ENCODE measurements around the gene IQSEC1.

The IQSEC1 gene

GRCh38 chr3:12898965-12899755 is 174.1 kb downstream of the IQSEC1 start:
- in situ Hi-C loops (cut with MboI; ENCODE audit: low sequenced_read_pairs) = no loop called here

DNA sequence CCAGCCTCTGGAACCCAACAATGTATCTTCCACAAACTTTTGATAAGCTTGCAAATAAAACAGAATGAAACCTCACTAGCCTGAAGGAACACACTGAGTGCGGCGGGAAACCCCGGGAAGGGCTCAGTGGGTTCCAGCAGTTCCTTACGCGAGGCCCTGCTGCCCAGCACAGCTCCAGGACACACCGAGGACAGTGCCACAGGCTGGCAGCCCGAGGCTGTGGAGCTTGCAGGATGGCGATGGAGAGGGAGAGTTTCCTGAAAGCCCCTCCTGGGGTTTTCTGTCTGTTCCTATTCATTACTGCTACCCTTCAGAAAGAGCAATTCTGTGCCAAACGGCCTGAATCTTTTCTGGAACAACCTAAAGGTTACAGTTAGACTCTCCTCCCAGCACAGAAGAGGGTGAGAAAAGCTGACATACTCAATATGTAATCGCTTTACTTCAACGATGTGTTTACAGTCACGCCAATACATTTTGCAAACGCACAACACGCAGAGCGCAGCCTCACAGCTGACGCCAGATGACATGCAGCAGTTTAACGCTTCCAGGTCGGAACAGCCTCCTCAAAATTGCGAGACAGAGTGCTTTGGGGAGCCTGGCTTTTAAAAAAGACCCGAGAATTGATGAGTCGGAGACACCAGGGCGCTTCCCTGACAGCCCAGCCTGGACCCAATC is 174.8 kb downstream of the IQSEC1 start:
- in situ Hi-C loops (cut with MboI; ENCODE audit: low sequenced_read_pairs) = no loop called here

DNA sequence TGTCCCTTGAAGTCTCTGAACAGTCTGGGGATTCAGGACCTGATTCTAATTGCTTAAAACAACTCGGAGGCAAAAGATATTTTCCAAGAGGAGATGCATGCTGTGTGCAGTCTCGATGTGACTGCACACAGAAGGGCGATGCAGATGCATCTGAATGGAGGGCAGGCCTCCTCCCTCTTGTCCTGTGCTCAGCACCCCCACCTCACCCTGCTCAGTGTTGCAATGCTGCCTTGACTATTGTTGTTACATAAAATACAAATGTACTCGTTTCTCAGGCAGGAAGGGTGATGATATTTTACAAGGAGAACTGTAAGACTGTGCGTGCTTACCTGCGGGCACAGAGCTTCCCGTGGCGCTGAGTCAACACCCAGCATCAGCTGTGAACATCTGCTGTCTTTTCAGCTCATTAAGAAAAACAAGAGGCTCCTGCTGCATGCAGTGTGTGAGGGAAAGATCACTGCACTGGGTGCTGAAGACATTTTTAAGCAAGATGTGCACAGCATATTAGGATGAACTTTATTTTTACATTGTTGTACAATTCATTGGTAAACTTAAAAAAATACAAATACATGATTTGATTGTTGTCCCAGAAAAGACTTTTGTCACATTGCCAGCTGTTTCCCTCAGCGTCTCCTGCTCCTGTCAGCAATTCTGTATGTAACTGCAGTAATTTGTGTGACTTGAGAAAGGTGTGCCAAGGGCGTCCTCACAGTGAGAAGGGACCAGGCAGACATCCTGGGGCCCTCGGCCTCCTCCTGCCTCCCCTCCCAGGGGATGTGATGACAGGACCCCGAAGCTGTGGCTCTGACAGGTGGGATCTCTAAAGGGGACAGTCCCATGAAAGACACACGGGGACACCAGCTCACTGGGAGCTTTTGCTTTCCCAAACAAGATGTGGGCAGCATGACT is 175.6 kb downstream of the IQSEC1 start:
- in situ Hi-C loops (cut with MboI; ENCODE audit: low sequenced_read_pairs) = no loop called here

- in situ Hi-C loops (cut with MboI; ENCODE audit: low sequenced_read_pairs) = no loop called here
Observed at GRCh38 chr3:12896063-12896985, 176.9 kb downstream of the IQSEC1 start.

- in situ Hi-C loops (cut with MboI; ENCODE audit: low sequenced_read_pairs) = no loop called here
Observed at GRCh38 chr3:12895391-12896062, 177.7 kb downstream of the IQSEC1 start.

- in situ Hi-C loops (cut with MboI; ENCODE audit: low sequenced_read_pairs) = no loop called here
Observed at GRCh38 chr3:12894629-12895028, 178.6 kb downstream of the IQSEC1 start.

DNA sequence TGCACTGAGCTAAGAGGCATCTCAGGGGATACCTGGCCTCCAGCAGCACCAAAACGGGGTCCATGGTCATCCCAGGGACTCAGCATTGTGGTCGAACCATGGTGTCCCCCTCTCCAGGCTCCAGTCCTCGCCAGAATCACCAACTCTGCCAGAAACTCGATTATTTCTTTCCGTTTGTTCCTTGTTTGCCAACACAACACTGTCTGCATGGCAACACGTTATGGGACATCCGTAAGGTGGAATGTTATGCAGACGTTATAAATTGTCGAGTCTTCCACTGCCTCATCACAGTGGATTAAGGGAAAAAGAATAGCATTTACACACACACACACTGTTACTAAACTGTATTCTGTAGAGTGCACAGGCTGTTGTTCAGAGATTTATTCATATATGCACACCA is 179.4 kb downstream of the IQSEC1 start:
- in situ Hi-C loops (cut with MboI; ENCODE audit: low sequenced_read_pairs) = no loop called here

DNA sequence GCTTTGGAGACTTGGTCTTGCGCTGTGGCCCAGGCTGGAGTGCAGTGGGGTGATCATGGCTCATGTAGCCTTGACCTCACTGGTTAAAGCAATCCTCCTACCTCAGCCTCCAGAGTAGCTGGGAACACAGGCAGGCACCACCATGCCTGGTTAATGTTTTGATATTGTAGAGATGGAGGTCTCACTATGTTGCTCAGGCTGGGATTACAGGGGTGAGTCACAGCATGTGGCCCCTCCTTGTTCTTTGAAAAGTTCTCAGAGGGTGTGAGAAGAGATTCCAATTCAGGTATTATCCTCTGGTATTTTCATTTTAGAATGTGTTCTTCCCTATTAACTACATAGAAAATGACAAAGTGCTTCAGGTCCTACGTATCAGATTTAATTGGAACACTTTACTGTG is 180.0 kb downstream of the IQSEC1 start:
- in situ Hi-C loops (cut with MboI; ENCODE audit: low sequenced_read_pairs) = no loop called here

GRCh38 chr3:12892840-12893189 is 180.4 kb downstream of the IQSEC1 start:
- in situ Hi-C loops (cut with MboI; ENCODE audit: low sequenced_read_pairs) = no loop called here

GRCh38 chr3:12891985-12892839 is 181.0 kb downstream of the IQSEC1 start:
- in situ Hi-C loops (cut with MboI; ENCODE audit: low sequenced_read_pairs) = no loop called here

- in situ Hi-C loops (cut with MboI; ENCODE audit: low sequenced_read_pairs) = no loop called here
Observed at GRCh38 chr3:12891391-12891984, 181.7 kb downstream of the IQSEC1 start.

DNA sequence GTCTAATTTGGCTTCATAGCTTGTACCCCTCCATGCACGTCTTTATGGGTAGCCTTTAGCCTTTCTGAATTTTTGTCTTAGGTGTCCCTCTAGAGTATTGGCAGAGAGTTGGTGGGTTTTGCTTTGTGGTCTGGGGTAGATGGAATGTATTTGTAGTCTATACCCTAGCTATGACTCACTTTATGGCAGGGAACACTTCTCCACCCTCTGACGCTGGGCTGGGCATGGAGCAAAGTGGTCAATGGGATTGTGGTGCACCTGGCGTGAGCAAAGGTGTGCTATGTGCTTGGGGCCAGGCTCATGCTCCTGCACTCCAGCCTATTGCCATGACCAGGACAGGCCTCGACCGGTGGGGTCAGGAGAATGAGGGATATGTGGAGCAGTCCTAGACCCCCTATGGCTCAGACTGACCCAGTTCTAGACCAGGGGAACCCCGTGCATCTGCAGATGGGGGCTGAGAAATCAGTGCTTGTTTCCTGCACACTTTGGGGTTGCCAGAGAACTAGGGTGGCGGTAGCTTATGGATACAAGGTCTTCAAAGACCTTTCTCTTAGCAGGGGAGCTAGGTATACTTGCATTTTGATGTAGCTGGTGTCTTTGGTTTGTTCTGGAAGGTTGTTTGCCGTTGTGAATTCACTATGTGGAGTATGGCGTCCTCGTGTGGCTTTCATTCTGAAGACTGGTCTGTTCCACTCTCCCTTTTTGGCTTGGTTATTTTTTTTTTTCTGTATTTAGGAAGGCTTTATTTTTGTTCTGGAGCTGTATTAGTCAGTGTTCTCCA is 182.4 kb downstream of the IQSEC1 start:
- in situ Hi-C loops (cut with MboI; ENCODE audit: low sequenced_read_pairs) = no loop called here

DNA sequence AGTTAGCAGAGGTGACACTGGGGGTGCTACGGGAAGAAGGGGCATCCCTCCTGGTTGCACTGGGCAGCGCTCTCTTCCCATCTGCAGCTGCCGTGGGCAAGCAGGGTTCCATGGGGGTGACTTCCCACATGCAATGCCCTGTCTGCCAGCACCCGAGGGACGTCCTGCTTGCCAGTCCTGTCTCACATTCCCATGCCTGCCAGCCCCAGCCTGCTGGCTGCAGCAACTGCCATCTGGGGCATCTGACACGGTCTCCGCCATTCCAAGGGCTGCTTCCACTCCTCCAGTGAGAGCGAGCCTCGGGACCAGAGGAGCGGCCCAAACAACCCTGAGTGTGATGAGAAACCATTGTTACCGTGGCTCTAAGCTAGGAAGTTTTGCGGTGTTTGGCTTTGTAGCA is 186.5 kb downstream of the IQSEC1 start:
- in situ Hi-C loops (cut with MboI; ENCODE audit: low sequenced_read_pairs) = no loop called here

DNA sequence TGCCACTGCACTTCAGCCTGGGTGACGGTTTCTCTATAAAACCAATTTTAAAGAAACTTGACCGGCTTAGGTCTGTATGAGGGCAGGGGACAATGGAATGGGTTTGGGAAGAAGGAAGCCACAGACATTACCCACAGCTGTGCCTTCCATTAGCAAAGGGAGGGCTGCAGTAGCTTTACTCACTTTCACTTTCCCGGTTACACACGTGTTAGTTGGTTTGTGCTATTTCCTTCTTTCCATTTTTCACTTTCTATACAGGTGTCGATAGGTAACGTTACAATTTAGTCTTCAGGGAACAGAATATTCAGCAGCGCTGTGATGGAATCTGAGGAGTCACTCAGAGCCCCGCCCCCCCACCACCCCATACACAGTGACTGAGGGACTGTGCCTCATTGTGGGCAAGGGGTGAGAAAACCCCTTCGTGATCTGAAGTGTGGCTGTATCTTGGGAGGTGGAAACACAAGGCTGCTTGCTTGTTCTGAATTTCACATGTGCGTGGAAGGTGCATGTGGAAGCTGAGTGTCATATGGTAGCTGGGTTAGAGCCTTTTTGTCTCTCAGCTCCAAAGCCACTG is 187.0 kb downstream of the IQSEC1 start:
- in situ Hi-C loops (cut with MboI; ENCODE audit: low sequenced_read_pairs) = no loop called here

DNA sequence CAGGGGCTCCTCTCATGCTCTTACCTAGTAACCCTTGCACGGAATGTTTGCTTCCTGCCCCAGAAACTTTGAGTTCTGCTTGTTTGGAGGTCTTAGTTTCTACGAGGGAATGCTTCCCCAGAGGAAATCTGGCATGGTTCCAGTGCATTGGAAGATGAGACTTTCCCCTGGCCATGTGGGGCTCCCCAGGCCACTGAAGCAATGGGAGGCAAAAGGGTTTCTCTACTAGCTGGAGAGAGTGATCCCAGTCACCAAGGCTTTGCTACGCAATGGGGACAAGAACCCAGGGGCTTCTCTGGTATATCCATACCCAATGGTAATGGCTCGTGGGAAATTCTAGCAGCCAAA is 187.7 kb downstream of the IQSEC1 start:
- in situ Hi-C loops (cut with MboI; ENCODE audit: low sequenced_read_pairs) = no loop called here

DNA sequence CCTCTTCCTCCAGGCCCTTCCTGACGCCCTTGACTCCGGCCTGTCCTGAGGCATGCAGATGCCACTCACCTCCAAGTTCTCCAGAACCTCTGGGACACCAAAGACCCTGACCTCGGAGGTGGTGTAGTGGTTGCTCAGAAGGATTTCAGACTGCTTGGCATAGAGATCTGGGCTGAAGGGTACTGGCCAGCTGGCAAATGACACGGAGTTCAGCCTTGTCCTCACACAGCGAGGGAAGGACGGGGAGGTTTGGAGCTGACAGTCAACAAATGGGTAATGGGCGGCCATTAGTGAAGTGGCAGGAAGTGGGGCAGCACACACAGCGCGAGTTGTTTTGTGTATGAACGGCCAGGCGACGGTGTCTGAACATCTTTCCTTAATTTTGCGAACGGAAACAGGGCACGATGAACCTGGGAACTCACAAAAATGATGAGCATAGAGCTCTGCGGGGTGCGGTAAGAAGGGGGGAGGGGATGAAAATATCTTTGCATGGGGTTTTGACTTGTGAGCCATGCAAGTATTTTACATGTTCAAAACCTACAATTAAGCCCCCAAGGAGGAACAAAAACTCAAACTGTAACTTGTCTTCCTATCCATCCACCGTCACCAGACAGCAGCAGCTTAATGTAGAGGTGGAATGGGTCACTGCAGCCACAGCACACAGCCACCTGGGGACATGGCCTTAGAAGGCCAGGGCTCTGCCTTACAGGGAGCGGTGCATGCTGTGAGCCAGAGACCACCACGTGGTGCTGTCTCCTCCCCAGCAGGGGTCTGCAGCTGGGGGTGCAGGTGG is 188.2 kb downstream of the IQSEC1 start:
- in situ Hi-C loops (cut with MboI; ENCODE audit: low sequenced_read_pairs) = no loop called here

- in situ Hi-C loops (cut with MboI; ENCODE audit: low sequenced_read_pairs) = no loop called here
Observed at GRCh38 chr3:12884186-12884680, 189.0 kb downstream of the IQSEC1 start.
